ENCODE results near the gene SLC35B2.

DNA sequence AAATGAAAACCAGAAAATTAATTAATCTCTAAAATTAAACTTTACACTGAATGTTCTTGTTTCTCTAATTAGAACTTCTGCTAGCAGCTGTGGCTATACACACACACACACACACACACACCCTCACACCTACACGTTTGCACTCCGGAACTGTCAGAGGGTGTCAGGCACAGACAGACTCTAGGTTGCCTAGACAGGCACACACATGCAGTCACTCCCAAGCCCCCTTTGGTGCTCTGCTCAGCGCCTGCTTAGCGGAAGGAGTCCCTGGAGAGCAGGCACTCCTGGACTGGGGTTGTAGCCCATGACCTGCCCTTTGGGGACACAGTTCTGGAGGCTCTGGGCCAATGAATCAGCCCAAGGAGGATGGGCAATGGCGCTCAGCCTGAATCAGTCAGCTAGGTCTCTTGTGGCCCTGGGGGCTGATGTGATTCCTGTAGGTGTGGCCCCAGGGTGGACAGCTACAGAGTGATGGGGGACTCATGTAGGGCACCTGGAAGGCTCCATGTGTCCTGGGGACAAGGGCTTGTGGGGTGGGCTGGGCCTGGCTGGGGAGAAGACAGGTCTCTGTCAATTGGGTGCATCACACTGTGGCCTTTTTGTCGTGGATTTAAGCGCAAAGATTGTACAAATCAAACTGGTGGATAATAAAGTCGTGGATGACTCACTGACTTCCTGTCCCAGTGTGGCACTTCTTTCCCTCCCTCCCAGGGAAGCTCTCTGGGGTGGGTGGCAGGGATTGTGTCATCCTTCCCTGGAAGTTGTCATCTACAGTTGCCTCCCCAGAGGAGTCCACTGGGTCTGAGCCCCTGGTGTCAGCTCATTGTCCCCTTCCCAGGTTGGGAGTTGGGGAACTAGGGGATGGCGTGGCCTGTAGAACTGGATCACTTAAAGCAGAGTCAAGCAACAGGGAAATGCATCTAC is 21.7 kb upstream of the SLC35B2 start:
- TF ChIP-seq, protein P1, sequence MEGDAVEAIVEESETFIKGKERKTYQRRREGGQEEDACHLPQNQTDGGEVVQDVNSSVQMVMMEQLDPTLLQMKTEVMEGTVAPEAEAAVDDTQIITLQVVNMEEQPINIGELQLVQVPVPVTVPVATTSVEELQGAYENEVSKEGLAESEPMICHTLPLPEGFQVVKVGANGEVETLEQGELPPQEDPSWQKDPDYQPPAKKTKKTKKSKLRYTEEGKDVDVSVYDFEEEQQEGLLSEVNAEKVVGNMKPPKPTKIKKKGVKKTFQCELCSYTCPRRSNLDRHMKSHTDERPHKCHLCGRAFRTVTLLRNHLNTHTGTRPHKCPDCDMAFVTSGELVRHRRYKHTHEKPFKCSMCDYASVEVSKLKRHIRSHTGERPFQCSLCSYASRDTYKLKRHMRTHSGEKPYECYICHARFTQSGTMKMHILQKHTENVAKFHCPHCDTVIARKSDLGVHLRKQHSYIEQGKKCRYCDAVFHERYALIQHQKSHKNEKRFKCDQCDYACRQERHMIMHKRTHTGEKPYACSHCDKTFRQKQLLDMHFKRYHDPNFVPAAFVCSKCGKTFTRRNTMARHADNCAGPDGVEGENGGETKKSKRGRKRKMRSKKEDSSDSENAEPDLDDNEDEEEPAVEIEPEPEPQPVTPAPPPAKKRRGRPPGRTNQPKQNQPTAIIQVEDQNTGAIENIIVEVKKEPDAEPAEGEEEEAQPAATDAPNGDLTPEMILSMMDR (IDR thresholded peaks at IDR 0.05): no peak
- TF ChIP-seq EZH2phosphoT487 (IDR thresholded peaks at IDR 0.05): no peak
- TF ChIP-seq EZH2 (IDR thresholded peaks at IDR 0.05): no peak

All from neural progenitor cell (in vitro differentiated cells).